Activated T-cell treated with anti-CD3 and anti-CD28 coated beads for 1 hour (primary cell): Measurements from ENCODE around the gene MCEE.
A peak's percentile ranks its signal among the peaks of the same experiment; 100 is the strongest.
"Not testable (repeated sequence)": the region's sequence is repeated elsewhere in the genome, so short reads cannot be mapped to it uniquely, and the experiment has no call there.

Experiments
- DNase-seq: peaks from one replicate; pipeline ENCODE4 v3.0.0-alpha.2; 2020; ENCODE audit warnings: low read depth

Gene MCEE

GRCh38 chr2:71130152-71130904, at the start of gene MCEE, which contains the start of gene MPHOSPH10:
Gene MCEE (minus strand): TSS chr2:71130229. CDS start chr2:71130219, 10 bp downstream.
Gene MPHOSPH10 (plus strand): TSS chr2:71130634. CDS start chr2:71130666, 32 bp downstream.
- peak; percentile 87 for DNase-seq

- DNase-seq: not testable (repeated sequence)
Observed at GRCh38 chr2:71178836-71179235, 48.8 kb upstream of the MCEE start.

- no peak for DNase-seq
Observed at GRCh38 chr2:71174207-71174606, 44.2 kb upstream of the MCEE start.

GRCh38 chr2:71173096-71173495, 43.1 kb upstream of the MCEE start:
- no peak for DNase-seq

GRCh38 chr2:71166812-71167211, 36.8 kb upstream of the MCEE start:
- no peak for DNase-seq

- peak; percentile 50 for DNase-seq
Observed at GRCh38 chr2:71157124-71157793, 27.2 kb upstream of the MCEE start.

GRCh38 chr2:71156573-71156972, 26.5 kb upstream of the MCEE start:
- DNase-seq: no peak

GRCh38 chr2:71155846-71156245, 25.8 kb upstream of the MCEE start:
- DNase-seq: no peak

- no peak for DNase-seq
Observed at GRCh38 chr2:71154798-71155197, 24.8 kb upstream of the MCEE start.

GRCh38 chr2:71154279-71154678, 24.2 kb upstream of the MCEE start:
- DNase-seq: no peak

GRCh38 chr2:71153585-71154224, 23.7 kb upstream of the MCEE start:
- DNase-seq: no peak

- DNase-seq: no peak
Observed at GRCh38 chr2:71151620-71152019, 21.6 kb upstream of the MCEE start.

GRCh38 chr2:71150082-71150816, 20.2 kb upstream of the MCEE start:
- DNase-seq: no peak

- no peak for DNase-seq
Observed at GRCh38 chr2:71148506-71149063, 18.6 kb upstream of the MCEE start.

GRCh38 chr2:71143782-71144181, 13.8 kb upstream of the MCEE start:
- no peak for DNase-seq

GRCh38 chr2:71136174-71136573, 6.1 kb upstream of the MCEE start:
- DNase-seq: no peak

GRCh38 chr2:71133603-71134002, 3.6 kb upstream of the MCEE start:
- no peak for DNase-seq

- DNase-seq: not testable (repeated sequence)
Observed at GRCh38 chr2:71131387-71132166, 1.5 kb upstream of the MCEE start.

GRCh38 chr2:71130905-71131244, 846 bp upstream of the MCEE start:
- no peak for DNase-seq

- DNase-seq: no peak
Observed at GRCh38 chr2:71129902-71130151, 202 bp downstream of the MCEE start.

- no peak for DNase-seq
Observed at GRCh38 chr2:71129114-71129901, 721 bp downstream of the MCEE start.
